NK-92 (cell line): ENCODE data around the gene SYT9.

ENCODE experiments used
- DNase-seq: peaks from one replicate; lab custom pipeline; 2025; ENCODE audit not compliant: unreplicated experiment; lab: John Stamatoyannopoulos, UW

Gene SYT9

GRCh38 chr11:7272373-7272772 is 20.7 kb downstream of the SYT9 start:
- DNase-seq, result no peak

GRCh38 chr11:7275133-7275532 is 23.4 kb downstream of the SYT9 start:
- DNase-seq, result no peak

GRCh38 chr11:7278314-7278917 is 26.7 kb downstream of the SYT9 start:
- DNase-seq, result no peak

GRCh38 chr11:7279676-7280075 is 28.0 kb downstream of the SYT9 start:
- DNase-seq, result no peak

GRCh38 chr11:7281079-7281478 is 29.4 kb downstream of the SYT9 start:
- no peak for DNase-seq

- no peak for DNase-seq
These were observed 30.1 kb downstream of the SYT9 start for GRCh38 chr11:7281809-7282208.

- DNase-seq, result no peak
These were observed 34.5 kb downstream of the SYT9 start for GRCh38 chr11:7286178-7286577.

- no peak for DNase-seq
These were observed 39.6 kb downstream of the SYT9 start for GRCh38 chr11:7291100-7291829.

- DNase-seq, result no peak
These were observed 41.2 kb downstream of the SYT9 start for GRCh38 chr11:7292922-7293321.

- DNase-seq, result no peak
These were observed 47.7 kb downstream of the SYT9 start for GRCh38 chr11:7299393-7299792.

- DNase-seq, result no peak
These were observed 48.6 kb downstream of the SYT9 start for GRCh38 chr11:7300281-7300680.

GRCh38 chr11:7303146-7303545 is 51.4 kb downstream of the SYT9 start:
- no peak for DNase-seq

GRCh38 chr11:7306900-7307299 is 55.2 kb downstream of the SYT9 start:
- no peak for DNase-seq

GRCh38 chr11:7307836-7308235 is 56.1 kb downstream of the SYT9 start:
- DNase-seq, result no peak

- no peak for DNase-seq
These were observed 60.2 kb downstream of the SYT9 start for GRCh38 chr11:7311903-7312302.

- no peak for DNase-seq
These were observed 63.3 kb downstream of the SYT9 start for GRCh38 chr11:7314811-7315604.

GRCh38 chr11:7319501-7319900 is 67.8 kb downstream of the SYT9 start:
- DNase-seq, result no peak

GRCh38 chr11:7320306-7320705 is 68.6 kb downstream of the SYT9 start:
- no peak for DNase-seq

- DNase-seq, result no peak
These were observed 70.1 kb downstream of the SYT9 start for GRCh38 chr11:7321473-7322450.

GRCh38 chr11:7332451-7332850 is 80.7 kb downstream of the SYT9 start:
- DNase-seq, result no peak

GRCh38 chr11:7332962-7333361 is 81.3 kb downstream of the SYT9 start:
- DNase-seq, result no peak
